Measurements from ENCODE around the gene OR10AD1.
"Not testable (repeated sequence)": the region's sequence is repeated elsewhere in the genome, so short reads cannot be mapped to it uniquely, and the experiment has no call there.

The OR10AD1 gene

GRCh38 chr12:48203192-48203591, at the start of gene OR10AD1:
OR10AD1 (minus strand) TSS chr12:48203292; CDS start chr12:48203292, 0 bp downstream.
- no peak for DNase-seq

GRCh38 chr12:48247181-48247966, 44.3 kb upstream of the OR10AD1 start:
- no peak for DNase-seq

GRCh38 chr12:48237162-48237561, 34.1 kb upstream of the OR10AD1 start:
- DNase-seq = no peak

- DNase-seq = no peak
Observed at GRCh38 chr12:48235796-48236333, 32.8 kb upstream of the OR10AD1 start.

- not testable (repeated sequence) for DNase-seq
Observed at GRCh38 chr12:48231169-48231958, 28.3 kb upstream of the OR10AD1 start.

- not testable (repeated sequence) for DNase-seq
Observed at GRCh38 chr12:48224533-48224932, 21.4 kb upstream of the OR10AD1 start.

GRCh38 chr12:48221645-48222044, 18.6 kb upstream of the OR10AD1 start:
- no peak for DNase-seq

GRCh38 chr12:48220701-48221100, 17.6 kb upstream of the OR10AD1 start:
- DNase-seq = no peak

- DNase-seq = no peak
Observed at GRCh38 chr12:48219631-48220030, 16.5 kb upstream of the OR10AD1 start.

GRCh38 chr12:48216785-48217184, 13.7 kb upstream of the OR10AD1 start:
- DNase-seq = no peak

GRCh38 chr12:48209495-48209894, 6.4 kb upstream of the OR10AD1 start:
- not testable (repeated sequence) for DNase-seq

GRCh38 chr12:48202766-48203165, 326 bp downstream of the OR10AD1 start:
- no peak for DNase-seq

GRCh38 chr12:48201516-48201915, 1.6 kb downstream of the OR10AD1 start:
- DNase-seq = no peak

- DNase-seq = no peak
Observed at GRCh38 chr12:48201091-48201490, 2.0 kb downstream of the OR10AD1 start.

GRCh38 chr12:48199774-48200221, 3.3 kb downstream of the OR10AD1 start:
- no peak for DNase-seq

GRCh38 chr12:48198985-48199384, 4.1 kb downstream of the OR10AD1 start:
- DNase-seq = no peak

- peak; percentile 40 for DNase-seq
Observed at GRCh38 chr12:48198672-48198971, 4.5 kb downstream of the OR10AD1 start.

- peak; percentile 95 for DNase-seq
Observed at GRCh38 chr12:48197971-48198671, 5.0 kb downstream of the OR10AD1 start.

- DNase-seq = no peak
Observed at GRCh38 chr12:48197549-48197970, 5.5 kb downstream of the OR10AD1 start.

GRCh38 chr12:48194799-48195201, 8.3 kb downstream of the OR10AD1 start:
- DNase-seq = no peak

GRCh38 chr12:48193623-48194022, 9.5 kb downstream of the OR10AD1 start:
- DNase-seq = no peak

- DNase-seq = no peak
Observed at GRCh38 chr12:48192861-48193260, 10.2 kb downstream of the OR10AD1 start.

- no peak for DNase-seq
Observed at GRCh38 chr12:48191096-48191495, 12.0 kb downstream of the OR10AD1 start.

Data from activated CD4-positive, alpha-beta T cell treated with anti-CD3 and anti-CD28 coated beads for 48 hours (primary cell).